ENCODE measurements around the gene PHOSPHO2. TPM values are rescaled to one million over a fixed set of nuclear protein-coding genes. Genes with fewer than 3 reads are reported as not detected.

The PHOSPHO2 gene
- total RNA-seq, 1 donor from 2014 or later, result 9.6 TPM

- TF ChIP-seq, protein P1, sequence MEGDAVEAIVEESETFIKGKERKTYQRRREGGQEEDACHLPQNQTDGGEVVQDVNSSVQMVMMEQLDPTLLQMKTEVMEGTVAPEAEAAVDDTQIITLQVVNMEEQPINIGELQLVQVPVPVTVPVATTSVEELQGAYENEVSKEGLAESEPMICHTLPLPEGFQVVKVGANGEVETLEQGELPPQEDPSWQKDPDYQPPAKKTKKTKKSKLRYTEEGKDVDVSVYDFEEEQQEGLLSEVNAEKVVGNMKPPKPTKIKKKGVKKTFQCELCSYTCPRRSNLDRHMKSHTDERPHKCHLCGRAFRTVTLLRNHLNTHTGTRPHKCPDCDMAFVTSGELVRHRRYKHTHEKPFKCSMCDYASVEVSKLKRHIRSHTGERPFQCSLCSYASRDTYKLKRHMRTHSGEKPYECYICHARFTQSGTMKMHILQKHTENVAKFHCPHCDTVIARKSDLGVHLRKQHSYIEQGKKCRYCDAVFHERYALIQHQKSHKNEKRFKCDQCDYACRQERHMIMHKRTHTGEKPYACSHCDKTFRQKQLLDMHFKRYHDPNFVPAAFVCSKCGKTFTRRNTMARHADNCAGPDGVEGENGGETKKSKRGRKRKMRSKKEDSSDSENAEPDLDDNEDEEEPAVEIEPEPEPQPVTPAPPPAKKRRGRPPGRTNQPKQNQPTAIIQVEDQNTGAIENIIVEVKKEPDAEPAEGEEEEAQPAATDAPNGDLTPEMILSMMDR (IDR thresholded peaks at IDR 0.05; ENCODE audit: partially characterized antibody, unreplicated experiment), result no peak
- Mint-ChIP-seq H3K4me1 (ENCODE audit: low read depth, unreplicated experiment) (peaks cover 19% of the 10 kb centered on the region), H3K9me3 (ENCODE audit: unreplicated experiment) (peaks cover 6% of the 10 kb centered on the region), H3K36me3 (ENCODE audit: unreplicated experiment) (peaks cover 4% of the 10 kb centered on the region), H3K27me3 (ENCODE audit: unreplicated experiment) (peaks cover 8% of the 10 kb centered on the region), H3K27ac (ENCODE audit: unreplicated experiment) (no peak overlapping the region), H3K4me3 (ENCODE audit: unreplicated experiment) (no peak overlapping the region)
- no peak for DNase-seq
These were observed 24.7 kb downstream of the PHOSPHO2 start for GRCh38 chr2:169718930-169719504.

GRCh38 chr2:169721016-169721415 is 26.7 kb downstream of the PHOSPHO2 start:
- no peak for DNase-seq
- Mint-ChIP-seq H3K36me3 (ENCODE audit: unreplicated experiment) (peaks cover 4% of the 10 kb centered on the region), H3K4me1 (ENCODE audit: low read depth, unreplicated experiment) (peaks cover 11% of the 10 kb centered on the region), H3K27me3 (ENCODE audit: unreplicated experiment) (peaks cover 5% of the 10 kb centered on the region), H3K9me3 (ENCODE audit: unreplicated experiment) (peaks cover 6% of the 10 kb centered on the region), H3K4me3 (ENCODE audit: unreplicated experiment) (no peak overlapping the region), H3K27ac (ENCODE audit: unreplicated experiment) (no peak overlapping the region)
- TF ChIP-seq, protein P1 (IDR thresholded peaks at IDR 0.05; ENCODE audit: partially characterized antibody, unreplicated experiment), result no peak

DNA sequence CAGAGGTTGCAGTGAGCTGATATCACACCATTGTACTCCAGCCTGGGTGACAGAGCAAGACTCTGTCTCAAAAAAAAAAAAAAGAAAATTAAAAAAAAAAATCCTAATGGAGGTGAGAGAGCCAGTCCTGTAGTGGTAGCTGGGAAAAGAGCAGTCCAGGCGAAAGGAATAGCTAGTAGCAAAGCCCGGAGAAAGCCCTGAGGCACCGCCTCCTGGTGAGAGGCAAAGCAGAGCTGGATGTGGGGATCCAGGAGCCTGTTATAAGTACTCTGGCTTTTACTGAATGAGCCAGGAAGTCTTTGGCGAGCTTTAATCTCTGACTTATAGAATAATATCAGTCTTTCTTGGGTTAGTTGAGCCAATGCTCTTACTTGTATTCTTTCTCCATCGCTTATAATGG is 32.8 kb downstream of the PHOSPHO2 start:
- peaks cover 7% of the 10 kb centered on the region for H3K4me1 Mint-ChIP-seq (ENCODE audit: low read depth, unreplicated experiment)
- no peaks in the 10 kb centered on the region for H3K27me3 Mint-ChIP-seq (ENCODE audit: unreplicated experiment)
- TF ChIP-seq, protein P1 (IDR thresholded peaks at IDR 0.05; ENCODE audit: partially characterized antibody, unreplicated experiment), result no peak
- peaks cover 4% of the 10 kb centered on the region for H3K36me3 Mint-ChIP-seq (ENCODE audit: unreplicated experiment)
- H3K9me3 Mint-ChIP-seq (ENCODE audit: unreplicated experiment), result peaks cover 4% of the 10 kb centered on the region
- no peak overlapping the region for H3K27ac Mint-ChIP-seq (ENCODE audit: unreplicated experiment)
- DNase-seq, result peak; percentile 54
- no peak overlapping the region for H3K4me3 Mint-ChIP-seq (ENCODE audit: unreplicated experiment)

- TF ChIP-seq, protein P1 (IDR thresholded peaks at IDR 0.05; ENCODE audit: partially characterized antibody, unreplicated experiment), result no peak
- Mint-ChIP-seq H3K27ac (ENCODE audit: unreplicated experiment) (peak overlapping the region; percentile 89), H3K4me1 (ENCODE audit: low read depth, unreplicated experiment) (peaks cover 11% of the 10 kb centered on the region), H3K36me3 (ENCODE audit: unreplicated experiment) (no peaks in the 10 kb centered on the region), H3K27me3 (ENCODE audit: unreplicated experiment) (peaks cover 7% of the 10 kb centered on the region), H3K4me3 (ENCODE audit: unreplicated experiment) (no peak overlapping the region), H3K9me3 (ENCODE audit: unreplicated experiment) (peaks cover 4% of the 10 kb centered on the region)
- no peak for DNase-seq
These were observed 35.0 kb downstream of the PHOSPHO2 start for GRCh38 chr2:169729274-169729605.

GRCh38 chr2:169732075-169732474 is 37.8 kb downstream of the PHOSPHO2 start:
- no peak for DNase-seq
- peaks cover 27% of the 10 kb centered on the region for H3K4me1 Mint-ChIP-seq (ENCODE audit: low read depth, unreplicated experiment)
- TF ChIP-seq, protein P1 (IDR thresholded peaks at IDR 0.05; ENCODE audit: partially characterized antibody, unreplicated experiment), result no peak
- peak overlapping the region; percentile 70 for H3K27ac Mint-ChIP-seq (ENCODE audit: unreplicated experiment)
- H3K27me3 Mint-ChIP-seq (ENCODE audit: unreplicated experiment), result peaks cover 10% of the 10 kb centered on the region
- peaks cover 9% of the 10 kb centered on the region for H3K9me3 Mint-ChIP-seq (ENCODE audit: unreplicated experiment)
- peak overlapping the region; percentile 10 for H3K4me3 Mint-ChIP-seq (ENCODE audit: unreplicated experiment)
- no peaks in the 10 kb centered on the region for H3K36me3 Mint-ChIP-seq (ENCODE audit: unreplicated experiment)
